GM12891 (cell line): ENCODE measurements around the gene ST6GALNAC3.

Experiments
- POLR2A ChIP-seq: IDR thresholded peaks from 2 replicates; pipeline ENCODE4 v1.6.1; 2011; ENCODE audit warnings: low read depth, low read length, control low read depth
- POU2F2 ChIP-seq: IDR thresholded peaks from 2 replicates; pipeline ENCODE4 v1.6.1; 2011; ENCODE audit warnings: low read depth, mild to moderate bottlenecking, control low read depth, low read length, moderate library complexity
- SPI1 ChIP-seq: IDR thresholded peaks from 2 replicates; pipeline ENCODE4 v1.6.1; 2011; ENCODE audit warnings: low read depth, low read length, control low read depth

DNA sequence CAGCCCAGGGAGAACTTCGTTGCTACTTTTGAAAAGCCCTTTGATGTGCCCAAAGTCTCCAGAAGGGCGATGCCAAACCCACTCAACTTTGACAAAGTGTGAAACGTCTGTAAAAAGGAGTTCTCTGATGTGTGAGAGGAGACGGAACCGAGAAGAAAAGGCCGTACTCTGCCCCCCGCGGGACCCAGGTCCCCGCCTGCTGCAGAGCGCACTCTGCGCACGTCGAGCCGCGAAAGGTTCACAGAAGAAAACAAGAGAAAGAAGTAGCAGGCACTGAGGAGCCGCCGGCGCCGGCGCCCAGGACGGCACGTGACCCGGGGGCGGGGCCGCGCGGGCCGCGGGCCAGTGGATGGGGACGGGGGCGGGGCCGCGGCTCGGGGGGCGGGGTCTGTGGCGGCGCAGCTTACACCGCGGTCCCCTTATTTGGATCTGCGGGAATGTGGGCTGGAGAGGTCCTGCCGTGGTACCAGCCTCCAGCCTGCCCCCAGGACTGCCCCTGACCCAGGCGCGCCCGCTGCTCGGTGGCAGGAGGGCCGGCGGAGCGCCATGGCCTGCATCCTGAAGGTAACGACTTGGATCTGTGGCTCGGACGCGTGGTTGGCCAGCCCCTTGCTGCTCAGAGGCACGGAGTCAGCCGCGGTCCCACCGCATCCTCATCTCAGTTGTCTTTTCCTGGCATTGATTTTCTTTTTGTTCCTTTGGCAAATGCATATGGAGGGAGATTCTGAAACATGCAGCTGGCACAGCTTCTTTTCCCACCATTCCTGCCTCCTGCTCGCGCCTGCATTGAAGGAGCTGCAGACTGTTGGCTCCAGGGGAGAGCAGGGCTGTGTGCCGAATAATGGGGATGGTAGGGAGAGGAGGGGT lies at the start of gene ST6GALNAC3:
- TF ChIP-seq POU2F2 (no peak), POLR2A (no peak), SPI1 (no peak)
